DLD1 (cell line): ENCODE results near the gene PACSIN2.

ENCODE experiments used
- in situ Hi-C: cut with HindIII; loops from 2 replicates; pipeline ENCODE4 v1.10.0; 2017; ENCODE audit warnings: low sequenced_read_pairs

PACSIN2 gene

GRCh38 chr22:42887523-42888507 lies 127.1 kb downstream of the PACSIN2 start:
- in situ Hi-C loops, result loop anchor here (10.0 kb wide), 1 partner anchor 67 kb away; no protein-coding TSS in a partner anchor

GRCh38 chr22:42887120-42887519 lies 127.8 kb downstream of the PACSIN2 start:
- in situ Hi-C loops, result loop anchor here (10.0 kb wide), 1 partner anchor 68 kb away; no protein-coding TSS in a partner anchor

- in situ Hi-C loops, result loop anchor here (10.0 kb wide), 1 partner anchor 69 kb away; no protein-coding TSS in a partner anchor
Measured at GRCh38 chr22:42885446-42885845, 129.5 kb downstream of the PACSIN2 start.

- in situ Hi-C loops, result loop anchor here (10.0 kb wide), 1 partner anchor 70 kb away; no protein-coding TSS in a partner anchor
Measured at GRCh38 chr22:42884616-42885375, 130.2 kb downstream of the PACSIN2 start.

- in situ Hi-C loops, result loop anchor here (10.0 kb wide), 1 partner anchor 71 kb away; no protein-coding TSS in a partner anchor
Measured at GRCh38 chr22:42883970-42884369, 131.0 kb downstream of the PACSIN2 start.

GRCh38 chr22:42883121-42883520 lies 131.8 kb downstream of the PACSIN2 start:
- in situ Hi-C loops, result loop anchor here (10.0 kb wide), 1 partner anchor 72 kb away; no protein-coding TSS in a partner anchor

- in situ Hi-C loops, result loop anchor here (10.0 kb wide), 1 partner anchor 73 kb away; no protein-coding TSS in a partner anchor
Measured at GRCh38 chr22:42881982-42882656, 132.8 kb downstream of the PACSIN2 start.

GRCh38 chr22:42881298-42881697 lies 133.7 kb downstream of the PACSIN2 start:
- in situ Hi-C loops, result loop anchor here (10.0 kb wide), 1 partner anchor 74 kb away; no protein-coding TSS in a partner anchor

- in situ Hi-C loops, result loop anchor here (10.0 kb wide), 1 partner anchor 74 kb away; no protein-coding TSS in a partner anchor
Measured at GRCh38 chr22:42880815-42881214, 134.1 kb downstream of the PACSIN2 start.

- in situ Hi-C loops, result loop anchor here (10.0 kb wide), 1 partner anchor 75 kb away; no protein-coding TSS in a partner anchor
Measured at GRCh38 chr22:42879371-42880021, 135.5 kb downstream of the PACSIN2 start.

GRCh38 chr22:42878561-42879305 lies 136.2 kb downstream of the PACSIN2 start:
- in situ Hi-C loops, result no loop called here

GRCh38 chr22:42877597-42878340 lies 137.2 kb downstream of the PACSIN2 start:
- in situ Hi-C loops, result no loop called here

GRCh38 chr22:42877158-42877557 lies 137.8 kb downstream of the PACSIN2 start:
- in situ Hi-C loops, result no loop called here

GRCh38 chr22:42876041-42876440 lies 138.9 kb downstream of the PACSIN2 start:
- in situ Hi-C loops, result no loop called here

GRCh38 chr22:42874010-42874409 lies 140.9 kb downstream of the PACSIN2 start:
- in situ Hi-C loops, result no loop called here

- in situ Hi-C loops, result no loop called here
Measured at GRCh38 chr22:42873356-42873755, 141.6 kb downstream of the PACSIN2 start.

- in situ Hi-C loops, result no loop called here
Measured at GRCh38 chr22:42872821-42873220, 142.1 kb downstream of the PACSIN2 start.
